Measurements from ENCODE around the gene CHSY1.

The CHSY1 gene

GRCh38 chr15:101153801-101154656 is 97.8 kb downstream of the CHSY1 start:
- no peak overlapping the region for H3K4me3 ChIP-seq (ENCODE audit: low read depth, low read length)
- no peak for DNase-seq (ENCODE audit: low read depth)
- TF ChIP-seq CTCF (conservative IDR thresholded peaks at IDR 0.05; ENCODE audit: low read depth, low read length) = no peak

GRCh38 chr15:101152914-101153313 is 98.9 kb downstream of the CHSY1 start:
- H3K4me3 ChIP-seq (ENCODE audit: low read depth, low read length) = no peak overlapping the region
- peak; percentile 46 for TF ChIP-seq CTCF (conservative IDR thresholded peaks at IDR 0.05; ENCODE audit: low read depth, low read length)
- no peak for DNase-seq (ENCODE audit: low read depth)

GRCh38 chr15:101151288-101151687 is 100.6 kb downstream of the CHSY1 start:
- no peak for TF ChIP-seq CTCF (conservative IDR thresholded peaks at IDR 0.05; ENCODE audit: low read depth, low read length)
- no peak overlapping the region for H3K4me3 ChIP-seq (ENCODE audit: low read depth, low read length)
- DNase-seq (ENCODE audit: low read depth) = no peak

GRCh38 chr15:101150723-101151040 is 101.2 kb downstream of the CHSY1 start:
- TF ChIP-seq CTCF (conservative IDR thresholded peaks at IDR 0.05; ENCODE audit: low read depth, low read length) = no peak
- H3K4me3 ChIP-seq (ENCODE audit: low read depth, low read length) = no peak overlapping the region
- DNase-seq (ENCODE audit: low read depth) = no peak

- DNase-seq (ENCODE audit: low read depth) = no peak
- no peak overlapping the region for H3K4me3 ChIP-seq (ENCODE audit: low read depth, low read length)
- TF ChIP-seq CTCF (conservative IDR thresholded peaks at IDR 0.05; ENCODE audit: low read depth, low read length) = no peak
These were observed 101.8 kb downstream of the CHSY1 start for GRCh38 chr15:101149864-101150722.

GRCh38 chr15:101148881-101149664 is 102.8 kb downstream of the CHSY1 start:
- no peak overlapping the region for H3K4me3 ChIP-seq (ENCODE audit: low read depth, low read length)
- no peak for DNase-seq (ENCODE audit: low read depth)
- no peak for TF ChIP-seq CTCF (conservative IDR thresholded peaks at IDR 0.05; ENCODE audit: low read depth, low read length)
